ENCODE measurements around the gene DDIAS. TPM values are rescaled to one million over a fixed set of nuclear protein-coding genes. Genes with fewer than 3 reads are reported as not detected.
A peak's percentile ranks its signal among the peaks of the same experiment; 100 is the strongest.

The DDIAS gene
- total and polyA plus RNA-seq, 11 donors, result 0.08 to 3.5 (median 0.58) TPM; not detected in 1

DNA sequence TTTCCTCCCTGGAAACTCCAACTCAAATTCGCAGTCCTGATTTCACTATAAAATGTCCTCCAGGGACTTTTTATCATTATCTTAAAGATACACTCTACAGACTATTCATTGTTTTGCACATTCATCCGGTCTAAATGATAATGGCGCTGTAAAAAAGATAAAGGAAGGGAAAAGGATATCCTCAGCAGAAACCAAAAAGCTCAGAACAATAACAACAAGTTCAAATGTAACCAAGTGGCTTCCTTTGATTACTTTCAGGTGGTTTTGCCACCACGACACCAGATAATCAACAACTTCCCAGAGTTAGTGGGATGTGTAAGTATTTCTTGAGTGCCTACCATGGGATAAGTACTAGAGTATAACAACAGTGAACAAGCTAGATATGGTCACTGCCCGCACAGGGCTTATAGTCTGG is 27.6 kb upstream of the DDIAS start:
- no peaks in the 10 kb centered on the region for H3K9me3 ChIP-seq
- H3K4me1 ChIP-seq, result peaks cover 0 to 38% (median 22%) of the 10 kb centered on the region in 12 donors
- peak overlapping the region in 2 of 12 donors; percentile 24 to 35 for H3K27ac ChIP-seq
- WGBS, 4 donors, result 45 to 61% (median 48%) methylated on average over 5 of the region's 5 CpGs
- DNase-seq (no peak), ATAC-seq (peak in 3 of 4 donors; percentile 26 to 76 (median 58))
- intact Hi-C loops (cut with DNase I), result loop anchor here in 1 of 10 donors (2.0 kb wide), 1 partner anchor 23 kb away; no protein-coding TSS in a partner anchor
- TF ChIP-seq POLR2A (IDR thresholded peaks at IDR 0.05), result no peak
- TF ChIP-seq, protein P1, sequence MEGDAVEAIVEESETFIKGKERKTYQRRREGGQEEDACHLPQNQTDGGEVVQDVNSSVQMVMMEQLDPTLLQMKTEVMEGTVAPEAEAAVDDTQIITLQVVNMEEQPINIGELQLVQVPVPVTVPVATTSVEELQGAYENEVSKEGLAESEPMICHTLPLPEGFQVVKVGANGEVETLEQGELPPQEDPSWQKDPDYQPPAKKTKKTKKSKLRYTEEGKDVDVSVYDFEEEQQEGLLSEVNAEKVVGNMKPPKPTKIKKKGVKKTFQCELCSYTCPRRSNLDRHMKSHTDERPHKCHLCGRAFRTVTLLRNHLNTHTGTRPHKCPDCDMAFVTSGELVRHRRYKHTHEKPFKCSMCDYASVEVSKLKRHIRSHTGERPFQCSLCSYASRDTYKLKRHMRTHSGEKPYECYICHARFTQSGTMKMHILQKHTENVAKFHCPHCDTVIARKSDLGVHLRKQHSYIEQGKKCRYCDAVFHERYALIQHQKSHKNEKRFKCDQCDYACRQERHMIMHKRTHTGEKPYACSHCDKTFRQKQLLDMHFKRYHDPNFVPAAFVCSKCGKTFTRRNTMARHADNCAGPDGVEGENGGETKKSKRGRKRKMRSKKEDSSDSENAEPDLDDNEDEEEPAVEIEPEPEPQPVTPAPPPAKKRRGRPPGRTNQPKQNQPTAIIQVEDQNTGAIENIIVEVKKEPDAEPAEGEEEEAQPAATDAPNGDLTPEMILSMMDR (IDR thresholded peaks at IDR 0.05), result no peak
- H3K27me3 ChIP-seq, result no peaks in the 10 kb centered on the region
- no peaks in the 10 kb centered on the region for H3K36me3 ChIP-seq
- H3K4me3 ChIP-seq, result no peak overlapping the region

DNA sequence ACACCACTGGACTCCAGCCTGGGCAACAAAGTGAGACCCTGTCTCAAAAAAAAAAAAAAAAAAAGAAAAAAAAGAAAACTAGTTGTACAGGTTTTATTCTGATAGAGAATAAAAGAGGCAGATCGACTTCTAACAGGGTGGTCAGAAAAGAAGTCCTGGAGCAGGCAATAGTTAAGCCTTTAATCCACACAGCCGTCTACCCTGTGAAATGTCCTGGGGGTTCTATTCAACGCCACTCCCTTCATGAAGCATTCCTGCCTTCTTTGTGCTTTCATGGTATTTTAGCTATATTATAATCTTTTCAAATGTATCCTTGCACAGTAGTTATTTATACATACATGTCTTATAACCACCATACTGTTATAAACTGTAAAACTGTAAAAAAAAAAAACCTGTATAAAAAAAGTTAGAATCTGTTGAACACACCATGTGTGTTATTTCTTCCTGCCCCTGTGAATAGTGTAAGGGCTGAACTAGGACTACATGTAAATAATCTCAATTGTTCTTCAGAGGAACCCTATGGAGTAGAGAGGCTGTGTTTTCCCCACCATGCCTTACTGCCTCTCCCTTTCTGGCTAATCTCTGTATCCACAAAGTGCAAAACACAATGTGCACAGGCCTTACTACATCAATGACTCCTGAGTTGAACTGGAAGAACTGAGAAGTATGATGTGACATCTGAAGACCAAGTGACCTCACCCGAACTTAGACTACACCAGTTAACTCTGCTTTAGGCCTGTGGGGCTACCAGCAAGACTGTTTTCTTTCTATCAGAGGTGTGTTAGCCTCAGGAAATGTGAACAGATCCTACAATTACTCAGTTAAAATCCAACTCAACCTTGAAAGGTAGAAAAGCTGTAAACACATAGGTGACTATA is 26.7 kb upstream of the DDIAS start:
- 85 to 92% (median 90%) methylated on average over 4 of the region's 4 CpGs for WGBS, 4 donors
- DNase-seq (no peak), ATAC-seq (no peak)
- H3K4me1 ChIP-seq, result peaks cover 0 to 31% (median 15%) of the 10 kb centered on the region in 12 donors
- no peak overlapping the region for H3K27ac ChIP-seq
- no peaks in the 10 kb centered on the region for H3K36me3 ChIP-seq
- H3K4me3 ChIP-seq, result no peak overlapping the region
- intact Hi-C loops (cut with DNase I), result loop anchor here in 1 of 10 donors (2.0 kb wide), 1 partner anchor 22 kb away; no protein-coding TSS in a partner anchor
- H3K27me3 ChIP-seq, result no peaks in the 10 kb centered on the region
- TF ChIP-seq, protein P1 (IDR thresholded peaks at IDR 0.05), result no peak
- TF ChIP-seq POLR2A (IDR thresholded peaks at IDR 0.05), result no peak
- no peaks in the 10 kb centered on the region for H3K9me3 ChIP-seq

DNA sequence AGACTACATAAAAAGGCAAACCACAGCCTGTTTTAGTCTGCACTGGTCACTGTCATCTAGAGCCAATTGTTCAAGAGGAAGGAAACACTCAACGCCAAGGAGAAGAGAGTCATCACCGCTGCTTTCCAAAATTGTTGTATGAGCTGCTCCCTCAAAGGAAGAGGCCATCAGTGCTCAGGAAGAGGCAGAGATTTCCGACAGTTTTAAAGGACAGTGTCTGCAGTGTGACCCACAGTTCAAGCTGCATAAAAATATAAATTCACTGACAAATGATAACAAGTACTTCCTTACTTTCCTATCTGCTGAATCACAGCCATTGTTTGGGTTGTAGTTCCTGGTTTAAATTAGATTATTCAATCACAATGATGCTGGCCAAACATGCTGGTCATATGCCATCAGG is 17.7 kb upstream of the DDIAS start:
- no peaks in the 10 kb centered on the region for H3K27me3 ChIP-seq
- no peaks in the 10 kb centered on the region for H3K36me3 ChIP-seq
- DNase-seq, result peak in 3 of 5 donors; percentile 29 to 42 (median 33)
- peaks cover 0 to 7% (median 0%) of the 10 kb centered on the region in 12 donors for H3K9me3 ChIP-seq
- peak overlapping the region in 8 of 12 donors; percentile 15 to 65 (median 50) for H3K27ac ChIP-seq
- intact Hi-C loops (cut with DNase I), result no loop called here
- no peak for TF ChIP-seq POLR2A (IDR thresholded peaks at IDR 0.05)
- TF ChIP-seq, protein P1 (IDR thresholded peaks at IDR 0.05), result no peak
- peak; percentile 78 to 98 (median 91) for ATAC-seq
- no peak overlapping the region for H3K4me3 ChIP-seq
- peaks cover 0 to 39% (median 18%) of the 10 kb centered on the region in 12 donors for H3K4me1 ChIP-seq
- WGBS, 4 donors, result 17 to 49% (median 43%) methylated on average over 3 of the region's 3 CpGs

All from heart left ventricle (tissue), 16 donors.